A549 (cell line): ENCODE results near the gene BCL2L13. TPM values are rescaled to one million over a fixed set of nuclear protein-coding genes. Genes with fewer than 3 reads are reported as not detected.

Source experiments
- ATAC-seq, 2 experiments: fragments of 200-7000 bp in 1 of 2; fragments of >200 bp in 1 of 2; cut with Nextera tagmentation in 1 of 2; cut with Tn5 transposase in 1 of 2; 3 replicates each; pipeline versions ENCODE4 v1.8.0 to v1.9.1; 2018 to 2020; ENCODE audit warnings: mild to moderate bottlenecking in 1 of 2, moderate library complexity in 1 of 2
- CTCF ChIA-PET: fragments of 300-600 bp; sonication (Branson Sonifier 250); formaldehyde crosslinking; extraction: SDS; loops from one replicate; lab custom pipeline; 2021; ENCODE audit warnings: antibody characterized with exemption, inconsistent platforms; lab: Yijun Ruan, JAX
- POLR2A ChIA-PET: fragments of 350-600 bp; formaldehyde crosslinking; extraction: SDS; loops from one replicate; lab custom pipeline; 2021; ENCODE audit warnings: antibody characterized with exemption, inconsistent platforms; lab: Yijun Ruan, JAX
- DNase-seq, 2 experiments: peaks; one replicate each; pipeline versions ENCODE4 v3.0.0 to v3.0.0-alpha.2; 2011 to 2016; ENCODE audit warnings: low read depth in 1 of 2, low spot score in 1 of 2
- FAIRE-seq: peaks from 2 replicates; lab custom pipeline; 2011; peaks lifted over from hg19 to GRCh38; lab: Jason Lieb, UNC
- H3K27ac ChIP-seq, 2 experiments: fragments of >200 bp; sonication (Bioruptor Twin); formaldehyde crosslinking; 3 replicates each; pipeline ENCODE4 v1.5.1; 2016 to 2017
- H3K4me1 ChIP-seq: fragments of >200 bp; sonication (Bioruptor Twin); formaldehyde crosslinking; 3 replicates; pipeline ENCODE4 v1.6.1; 2016
- H3K4me2 ChIP-seq: fragments of >200 bp; sonication (Bioruptor Twin); formaldehyde crosslinking; 3 replicates; pipeline ENCODE4 v1.6.1; 2016
- H3K4me3 ChIP-seq: fragments of >200 bp; sonication (Bioruptor Twin); formaldehyde crosslinking; 3 replicates; pipeline ENCODE4 v1.5.1; 2016
- H3K9me3 ChIP-seq: fragments of >200 bp; sonication (Bioruptor Twin); formaldehyde crosslinking; 3 replicates; pipeline ENCODE4 v1.6.1; 2016
- BHLHE40 ChIP-seq: IDR thresholded peaks from 2 replicates; pipeline ENCODE4 v1.6.1; 2012; ENCODE audit warnings: low read depth, low read length, inconsistent platforms
- CBX8 ChIP-seq: fragments of 200-600 bp; sonication (generic); IDR thresholded peaks from 2 replicates; pipeline ENCODE4 v1.6.1; 2016
- CHD4 ChIP-seq: fragments of 200-600 bp; sonication (generic); IDR thresholded peaks from 2 replicates; pipeline ENCODE4 v1.6.1; 2016; ENCODE audit warnings: antibody characterized with exemption, mild to moderate bottlenecking, borderline replicate concordance
- E2F6 ChIP-seq: IDR thresholded peaks from 2 replicates; pipeline ENCODE4 v1.6.1; 2012; ENCODE audit warnings: low read depth, borderline replicate concordance
- EP300 ChIP-seq, 2 experiments: fragments of >200 bp; sonication (Bioruptor Twin); formaldehyde crosslinking; IDR thresholded peaks; 2 replicates in 1 of 2; 3 replicates in 1 of 2; pipeline ENCODE4 v1.6.1; 2016 to 2017
- ESRRA ChIP-seq: fragments of 150-350 bp; IDR thresholded peaks from 2 replicates; pipeline ENCODE4 v1.6.1; 2014; ENCODE audit warnings: mild to moderate bottlenecking, low read length, borderline replicate concordance
- FOSB ChIP-seq: fragments of 250-450 bp; sonication (Bioruptor Pico); IDR thresholded peaks from 2 replicates; pipeline ENCODE4 v1.5.0; 2020; ENCODE audit warnings: mild to moderate bottlenecking, moderate library complexity
- GATA3 ChIP-seq: IDR thresholded peaks from 2 replicates; pipeline ENCODE4 v1.6.1; 2012; ENCODE audit warnings: borderline replicate concordance
- HEYL ChIP-seq: fragments of 250-450 bp; sonication (Bioruptor Pico); IDR thresholded peaks from 2 replicates; pipeline ENCODE4 v1.8.0; 2021; ENCODE audit warnings: mild to moderate bottlenecking, moderate library complexity
- HOXB5 ChIP-seq: fragments of 250-450 bp; sonication (Bioruptor Pico); IDR thresholded peaks from 2 replicates; pipeline ENCODE4 v1.5.0; 2020; ENCODE audit warnings: mild to moderate bottlenecking, moderate library complexity
- MAFK ChIP-seq: fragments of 450-650 bp; IDR thresholded peaks from 2 replicates; pipeline ENCODE4 v1.6.1; 2014; ENCODE audit not compliant: partially characterized antibody
- MAZ ChIP-seq: fragments of 150-350 bp; IDR thresholded peaks from 2 replicates; pipeline ENCODE4 v1.6.1; 2014; ENCODE audit warnings: antibody characterized with exemption, low read depth, low read length, borderline replicate concordance
- NFE2L2 ChIP-seq: fragments of 150-350 bp; conservative IDR thresholded peaks from 2 replicates; pipeline ENCODE4 v1.6.1; 2014; ENCODE audit warnings: low read length
- RAD21 ChIP-seq, 2 experiments: fragments of >200 bp in 1 of 2; sonication (Bioruptor Twin) in 1 of 2; formaldehyde crosslinking in 1 of 2; IDR thresholded peaks in 1 of 2; conservative IDR thresholded peaks in 1 of 2; 2 replicates in 1 of 2; 3 replicates in 1 of 2; pipeline ENCODE4 v1.6.1; 2012 to 2018; ENCODE audit warnings: inconsistent platforms in 1 of 2
- RARB ChIP-seq: fragments of 250-450 bp; sonication (Bioruptor Pico); IDR thresholded peaks from 2 replicates; pipeline ENCODE4 v1.8.0; 2021; ENCODE audit warnings: mild to moderate bottlenecking, moderate library complexity
- REST ChIP-seq: fragments of 200-600 bp; sonication (generic); IDR thresholded peaks from 2 replicates; pipeline ENCODE4 v1.6.1; 2016; ENCODE audit warnings: antibody characterized with exemption, mild to moderate bottlenecking, moderate library complexity
- RNF2 ChIP-seq: fragments of 200-600 bp; sonication (generic); IDR thresholded peaks from 2 replicates; pipeline ENCODE4 v1.6.1; 2016; ENCODE audit warnings: low read depth, mild to moderate bottlenecking, antibody characterized with exemption, moderate library complexity, borderline replicate concordance
- ZSCAN20 ChIP-seq: fragments of 250-450 bp; sonication (Bioruptor Pico); IDR thresholded peaks from 2 replicates; pipeline ENCODE4 v1.8.0; 2022; ENCODE audit warnings: mild to moderate bottlenecking, moderate library complexity
- WGBS: methylation state at CpG from one replicate; pipeline ENCODE4 v1.1.6; 2017; ENCODE audit errors: missing lambda C conversion rate; 5-methylcytosine and 5-hydroxymethylcytosine counted together
- polyA plus RNA-seq, 4 experiments: library from polyadenylated mRNA; depleted of rRNA in 3 of 4; stranded (reverse); fragments of >200 nt; fragmentation: RNase III in 1 of 4; extraction: RNeasy Plus Mini Kit Qiagen cat#74134 plus additional on column Dnase treatment in 1 of 4; gene quantifications; 2 replicates in 3 of 4; 3 replicates in 1 of 4; pipeline ENCODE4 v1.2.3, GENCODE V29; 2011 to 2017

Gene BCL2L13
- polyA plus RNA-seq, 2 of the 4 experiments (the other 2 are of a cell fraction), result 36.9 to 44.9 TPM

- no peak for ATAC-seq
- POLR2A ChIA-PET, result no interaction called here
- H3K27ac ChIP-seq, result no peak overlapping the region
Measured at GRCh38 chr22:17734187-17734586, 95.6 kb downstream of the BCL2L13 start.

GRCh38 chr22:17738386-17739128 lies 100.0 kb downstream of the BCL2L13 start:
- FAIRE-seq (no peak), DNase-seq (no peak), ATAC-seq (no peak)
- H3K27ac ChIP-seq, result no peak overlapping the region
- no peak overlapping the region for H3K4me3 ChIP-seq
- H3K9me3 ChIP-seq, result no peaks in the 10 kb centered on the region
- TF ChIP-seq RNF2 (no peak), REST (no peak), ZSCAN20 (CRISPR knock-in tag) (no peak), BHLHE40 (no peak), CBX8 (no peak), MAZ (no peak), E2F6 (no peak), RARB (CRISPR knock-in tag) (no peak), EP300 (IDR thresholded peaks at IDR 0.05) (no peak)
- POLR2A ChIA-PET, result interaction anchor here (0.7 kb wide), 1 partner anchor 100 kb away, joined by 3 read pairs; the partner anchor contains the start of gene BCL2L13
- 96% methylated on average over 21 of the region's 21 CpGs for WGBS
- CTCF ChIA-PET, result interaction anchor here (1.0 to 1.5 kb wide), 3 partner anchors 33 to 337 kb away, joined by 3 read pairs; no protein-coding TSS in a partner anchor
- no peak overlapping the region for H3K4me2 ChIP-seq
- no peaks in the 10 kb centered on the region for H3K4me1 ChIP-seq

More at GRCh38 chr22:17734187-17734586, 95.6 kb downstream of the BCL2L13 start:
- TF ChIP-seq HOXB5 (CRISPR knock-in tag) (no peak), GATA3 (no peak), CHD4 (no peak), MAFK (no peak), NFE2L2 (no peak), HEYL (no peak), FOSB (CRISPR knock-in tag) (no peak), RAD21 (conservative IDR thresholded peaks at IDR 0.05 in 1 of 2, IDR thresholded peaks at IDR 0.05 in 1 of 2) (no peak), ESRRA (no peak), RNF2 (no peak)
- WGBS, result 90% methylated on average over 4 of the region's 4 CpGs
- Histone ChIP-seq H3K4me1 (no peaks in the 10 kb centered on the region), H3K4me2 (no peak overlapping the region), H3K4me3 (no peak overlapping the region), H3K9me3 (no peaks in the 10 kb centered on the region)
- DNase-seq (no peak), FAIRE-seq (no peak)
- CTCF ChIA-PET, result interaction anchor here (1.0 to 2.9 kb wide), 2 partner anchors 9 to 11 kb away, joined by 3 to 9 read pairs; no protein-coding TSS in a partner anchor
